HG03432 (cell line): ENCODE data around the gene MKX.

Experiments used
- ATAC-seq: cut with Tn5 transposase; IDR thresholded peaks from one replicate; pipeline ENCODE4 v1.9.1; 2021; ENCODE audit warnings: mild to moderate bottlenecking, moderate library complexity; ENCODE audit not compliant: unreplicated experiment

Gene MKX

GRCh38 chr10:27658788-27659187, 86.8 kb downstream of the MKX start:
- ATAC-seq = no peak

- ATAC-seq = no peak
Observed at GRCh38 chr10:27655296-27655695, 90.3 kb downstream of the MKX start.

GRCh38 chr10:27654284-27654683, 91.3 kb downstream of the MKX start:
- no peak for ATAC-seq

GRCh38 chr10:27646604-27647175, 98.9 kb downstream of the MKX start:
- no peak for ATAC-seq

- no peak for ATAC-seq
Observed at GRCh38 chr10:27646194-27646593, 99.4 kb downstream of the MKX start.

- no peak for ATAC-seq
Observed at GRCh38 chr10:27644307-27644939, 101.2 kb downstream of the MKX start.

- ATAC-seq = no peak
Observed at GRCh38 chr10:27643301-27643700, 102.3 kb downstream of the MKX start.

- no peak for ATAC-seq
Observed at GRCh38 chr10:27642023-27642589, 103.5 kb downstream of the MKX start.

- no peak for ATAC-seq
Observed at GRCh38 chr10:27638071-27638750, 107.4 kb downstream of the MKX start.

GRCh38 chr10:27637601-27638000, 108.0 kb downstream of the MKX start:
- no peak for ATAC-seq

GRCh38 chr10:27636816-27637215, 108.8 kb downstream of the MKX start:
- no peak for ATAC-seq

GRCh38 chr10:27635699-27636270, 109.8 kb downstream of the MKX start:
- ATAC-seq = no peak

- ATAC-seq = no peak
Observed at GRCh38 chr10:27635290-27635689, 110.3 kb downstream of the MKX start.

- no peak for ATAC-seq
Observed at GRCh38 chr10:27628621-27629020, 117.0 kb downstream of the MKX start.

- no peak for ATAC-seq
Observed at GRCh38 chr10:27626890-27627289, 118.7 kb downstream of the MKX start.

GRCh38 chr10:27625452-27626211, 120.0 kb downstream of the MKX start:
- ATAC-seq = no peak

- ATAC-seq = no peak
Observed at GRCh38 chr10:27624941-27625340, 120.7 kb downstream of the MKX start.
